Neural cell (in vitro differentiated cells): Measurements from ENCODE around the gene PHACTR1. TPM values are rescaled to one million over a fixed set of nuclear protein-coding genes. Genes with fewer than 3 reads are reported as not detected.

Source experiments
- H2AFZ ChIP-seq: fragments of 200-600, 300-800 bp; sonication (generic), shearing (Covaris generic); 2 replicates; pipeline ENCODE4 v1.6.0; 2014; ENCODE audit warnings: low read depth, mild to moderate bottlenecking, antibody characterized with exemption, low read length, moderate library complexity
- H3F3A ChIP-seq: fragments of 200-600 bp; shearing (Covaris generic); 2 replicates; pipeline ENCODE4 v1.6.1; 2016; ENCODE audit warnings: mild to moderate bottlenecking, moderate library complexity, mixed read lengths, antibody characterized with exemption, low read length; ENCODE audit not compliant: insufficient read depth, poor library complexity, severe bottlenecking
- H3K27ac ChIP-seq: fragments of 200-600, 300-800 bp; sonication (generic), shearing (Covaris generic); 2 replicates; pipeline ENCODE4 v1.5.1; 2014; ENCODE audit warnings: mild to moderate bottlenecking, low read length, moderate library complexity
- H3K27me3 ChIP-seq: fragments of 300-800, 200-600 bp; sonication (generic), shearing (Covaris generic); 2 replicates; pipeline ENCODE4 v1.6.0; 2014; ENCODE audit warnings: mild to moderate bottlenecking, low read depth, low read length, moderate library complexity; ENCODE audit not compliant: insufficient read depth
- H3K36me3 ChIP-seq: fragments of 300-800, 200-600 bp; sonication (generic), shearing (Covaris generic); 2 replicates; pipeline ENCODE4 v1.5.1; 2014; ENCODE audit warnings: mild to moderate bottlenecking, antibody characterized with exemption, low read length, moderate library complexity; ENCODE audit not compliant: insufficient read depth
- H3K4me2 ChIP-seq: fragments of 300-800, 200-600 bp; sonication (generic), shearing (Covaris generic); 2 replicates; pipeline ENCODE4 v1.6.0; 2014; ENCODE audit warnings: mild to moderate bottlenecking, low read length
- H3K4me3 ChIP-seq: fragments of 300-800, 200-600 bp; sonication (generic), shearing (Covaris generic); 2 replicates; pipeline ENCODE4 v1.5.1; 2014; ENCODE audit warnings: mild to moderate bottlenecking, low read length, moderate library complexity
- H3K79me2 ChIP-seq: fragments of 200-600 bp; shearing (Covaris generic); replicated peaks from 2 replicates; pipeline ENCODE4 v1.6.0; 2014; ENCODE audit warnings: mild to moderate bottlenecking, low read length, moderate library complexity; ENCODE audit not compliant: insufficient read depth
- H3K9ac ChIP-seq: fragments of 300-800, 200-600 bp; sonication (generic), shearing (Covaris generic); 2 replicates; pipeline ENCODE4 v1.6.1; 2016; ENCODE audit warnings: mild to moderate bottlenecking, low read length, mixed read lengths
- H3K9me2 ChIP-seq: fragments of 200-600 bp; shearing (Covaris generic); 2 replicates; pipeline ENCODE4 v1.6.1; 2016; ENCODE audit warnings: mild to moderate bottlenecking, low read length, mixed read lengths; ENCODE audit not compliant: insufficient read depth
- H3K9me3 ChIP-seq: fragments of 200-600, 300-800 bp; sonication (generic), shearing (Covaris generic); 2 replicates; pipeline ENCODE4 v1.6.1; 2016; ENCODE audit warnings: mild to moderate bottlenecking, mixed run types, low read length, moderate library complexity, mixed read lengths
- H4K20me1 ChIP-seq: fragments of 200-600 bp; shearing (Covaris generic); 2 replicates; pipeline ENCODE4 v1.6.1; 2016; ENCODE audit warnings: mild to moderate bottlenecking, mixed run types; ENCODE audit not compliant: insufficient read depth
- EP300 ChIP-seq: fragments of 450-650 bp; conservative IDR thresholded peaks from 2 replicates; pipeline ENCODE4 v1.6.1; 2014; ENCODE audit warnings: antibody characterized with exemption, mild to moderate bottlenecking, moderate library complexity; ENCODE audit not compliant: poor library complexity, severe bottlenecking
- EZH2 ChIP-seq: fragments of 200-600, 300-800 bp; shearing (Covaris generic), sonication (generic); IDR thresholded peaks from 2 replicates; pipeline ENCODE4 v1.6.1; 2014; ENCODE audit warnings: antibody characterized with exemption, low read length, borderline replicate concordance, mild to moderate bottlenecking; ENCODE audit not compliant: insufficient read depth, poor library complexity, severe bottlenecking
- MXI1 ChIP-seq: fragments of 450-650 bp; conservative IDR thresholded peaks from 2 replicates; pipeline ENCODE4 v1.6.1; 2014; ENCODE audit warnings: antibody characterized with exemption, mild to moderate bottlenecking; ENCODE audit not compliant: poor library complexity, severe bottlenecking
- POLR2AphosphoS5 ChIP-seq: IDR thresholded peaks from 2 replicates; pipeline ENCODE4 v1.6.1; 2012
- RAD21 ChIP-seq: fragments of 450-650 bp; conservative IDR thresholded peaks from 2 replicates; pipeline ENCODE4 v1.6.1; 2014; ENCODE audit warnings: antibody characterized with exemption, mild to moderate bottlenecking, moderate library complexity
- SMC3 ChIP-seq: fragments of 450-650 bp; conservative IDR thresholded peaks from 2 replicates; pipeline ENCODE4 v1.6.1; 2014; ENCODE audit warnings: antibody characterized with exemption, mild to moderate bottlenecking, moderate library complexity; ENCODE audit not compliant: poor library complexity
- TAF1 ChIP-seq: IDR thresholded peaks from 2 replicates; pipeline ENCODE4 v1.6.1; 2012; ENCODE audit warnings: low read depth
- polyA plus RNA-seq: library from polyadenylated mRNA; depleted of rRNA; stranded (reverse); fragments of >200 nt; gene quantifications from 2 replicates; pipeline ENCODE4 v1.2.3, GENCODE V29; 2014
- TF ChIP-seq, protein P1 (sequence below): fragments of 450-650 bp; IDR thresholded peaks from 2 replicates; pipeline ENCODE4 v1.5.1; 2014; ENCODE audit warnings: antibody characterized with exemption, mild to moderate bottlenecking, moderate library complexity; ENCODE audit not compliant: poor library complexity, severe bottlenecking
- TF ChIP-seq, protein P2 (sequence below): IDR thresholded peaks from 2 replicates; pipeline ENCODE4 v1.6.1; 2012; ENCODE audit warnings: borderline replicate concordance

Gene PHACTR1
- polyA plus RNA-seq, 1 donor from 2014 or later, result 7.8 TPM

DNA sequence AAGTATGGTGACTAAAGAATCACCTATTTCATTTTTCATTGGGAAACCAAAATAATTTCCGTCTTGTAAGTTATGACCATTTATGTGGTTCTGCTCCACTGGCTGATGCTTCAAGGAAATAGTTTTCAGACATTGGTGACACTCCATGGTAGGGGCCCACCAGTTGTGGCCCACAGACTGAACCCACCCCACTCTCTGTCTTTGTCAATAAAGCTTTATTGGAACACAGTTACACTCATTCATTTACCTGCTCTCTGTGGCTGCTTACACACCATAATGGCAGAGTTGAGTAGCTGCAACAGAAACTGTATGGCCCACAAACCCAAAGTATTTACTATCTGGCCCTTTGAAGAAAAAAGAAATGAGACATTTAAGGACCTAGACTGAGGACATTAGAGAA is 533.2 kb downstream of the PHACTR1 start:
- H3K36me3 ChIP-seq, result no peaks in the 10 kb centered on the region
- H3F3A ChIP-seq, result no peaks in the 10 kb centered on the region
- H3K9me3 ChIP-seq, result no peaks in the 10 kb centered on the region
- no peak overlapping the region for H3K4me2 ChIP-seq
- H3K9ac ChIP-seq, result no peak overlapping the region
- no peaks in the 10 kb centered on the region for H4K20me1 ChIP-seq
- H3K27me3 ChIP-seq, result no peaks in the 10 kb centered on the region
- H3K27ac ChIP-seq, result no peak overlapping the region
- no peak overlapping the region for H2AFZ ChIP-seq
- H3K4me3 ChIP-seq, result no peak overlapping the region
- no peak for TF ChIP-seq POLR2AphosphoS5
- TF ChIP-seq TAF1, result no peak
- TF ChIP-seq EZH2, result no peak
- TF ChIP-seq, protein P1, sequence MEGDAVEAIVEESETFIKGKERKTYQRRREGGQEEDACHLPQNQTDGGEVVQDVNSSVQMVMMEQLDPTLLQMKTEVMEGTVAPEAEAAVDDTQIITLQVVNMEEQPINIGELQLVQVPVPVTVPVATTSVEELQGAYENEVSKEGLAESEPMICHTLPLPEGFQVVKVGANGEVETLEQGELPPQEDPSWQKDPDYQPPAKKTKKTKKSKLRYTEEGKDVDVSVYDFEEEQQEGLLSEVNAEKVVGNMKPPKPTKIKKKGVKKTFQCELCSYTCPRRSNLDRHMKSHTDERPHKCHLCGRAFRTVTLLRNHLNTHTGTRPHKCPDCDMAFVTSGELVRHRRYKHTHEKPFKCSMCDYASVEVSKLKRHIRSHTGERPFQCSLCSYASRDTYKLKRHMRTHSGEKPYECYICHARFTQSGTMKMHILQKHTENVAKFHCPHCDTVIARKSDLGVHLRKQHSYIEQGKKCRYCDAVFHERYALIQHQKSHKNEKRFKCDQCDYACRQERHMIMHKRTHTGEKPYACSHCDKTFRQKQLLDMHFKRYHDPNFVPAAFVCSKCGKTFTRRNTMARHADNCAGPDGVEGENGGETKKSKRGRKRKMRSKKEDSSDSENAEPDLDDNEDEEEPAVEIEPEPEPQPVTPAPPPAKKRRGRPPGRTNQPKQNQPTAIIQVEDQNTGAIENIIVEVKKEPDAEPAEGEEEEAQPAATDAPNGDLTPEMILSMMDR, result no peak
- no peak for TF ChIP-seq MXI1
- TF ChIP-seq RAD21, result no peak
- no peak for TF ChIP-seq SMC3
- TF ChIP-seq, protein P2, sequence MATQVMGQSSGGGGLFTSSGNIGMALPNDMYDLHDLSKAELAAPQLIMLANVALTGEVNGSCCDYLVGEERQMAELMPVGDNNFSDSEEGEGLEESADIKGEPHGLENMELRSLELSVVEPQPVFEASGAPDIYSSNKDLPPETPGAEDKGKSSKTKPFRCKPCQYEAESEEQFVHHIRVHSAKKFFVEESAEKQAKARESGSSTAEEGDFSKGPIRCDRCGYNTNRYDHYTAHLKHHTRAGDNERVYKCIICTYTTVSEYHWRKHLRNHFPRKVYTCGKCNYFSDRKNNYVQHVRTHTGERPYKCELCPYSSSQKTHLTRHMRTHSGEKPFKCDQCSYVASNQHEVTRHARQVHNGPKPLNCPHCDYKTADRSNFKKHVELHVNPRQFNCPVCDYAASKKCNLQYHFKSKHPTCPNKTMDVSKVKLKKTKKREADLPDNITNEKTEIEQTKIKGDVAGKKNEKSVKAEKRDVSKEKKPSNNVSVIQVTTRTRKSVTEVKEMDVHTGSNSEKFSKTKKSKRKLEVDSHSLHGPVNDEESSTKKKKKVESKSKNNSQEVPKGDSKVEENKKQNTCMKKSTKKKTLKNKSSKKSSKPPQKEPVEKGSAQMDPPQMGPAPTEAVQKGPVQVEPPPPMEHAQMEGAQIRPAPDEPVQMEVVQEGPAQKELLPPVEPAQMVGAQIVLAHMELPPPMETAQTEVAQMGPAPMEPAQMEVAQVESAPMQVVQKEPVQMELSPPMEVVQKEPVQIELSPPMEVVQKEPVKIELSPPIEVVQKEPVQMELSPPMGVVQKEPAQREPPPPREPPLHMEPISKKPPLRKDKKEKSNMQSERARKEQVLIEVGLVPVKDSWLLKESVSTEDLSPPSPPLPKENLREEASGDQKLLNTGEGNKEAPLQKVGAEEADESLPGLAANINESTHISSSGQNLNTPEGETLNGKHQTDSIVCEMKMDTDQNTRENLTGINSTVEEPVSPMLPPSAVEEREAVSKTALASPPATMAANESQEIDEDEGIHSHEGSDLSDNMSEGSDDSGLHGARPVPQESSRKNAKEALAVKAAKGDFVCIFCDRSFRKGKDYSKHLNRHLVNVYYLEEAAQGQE, result no peak
- TF ChIP-seq EP300, result no peak
- no peaks in the 10 kb centered on the region for H3K9me2 ChIP-seq
- H3K79me2 ChIP-seq, result no peaks in the 10 kb centered on the region

DNA sequence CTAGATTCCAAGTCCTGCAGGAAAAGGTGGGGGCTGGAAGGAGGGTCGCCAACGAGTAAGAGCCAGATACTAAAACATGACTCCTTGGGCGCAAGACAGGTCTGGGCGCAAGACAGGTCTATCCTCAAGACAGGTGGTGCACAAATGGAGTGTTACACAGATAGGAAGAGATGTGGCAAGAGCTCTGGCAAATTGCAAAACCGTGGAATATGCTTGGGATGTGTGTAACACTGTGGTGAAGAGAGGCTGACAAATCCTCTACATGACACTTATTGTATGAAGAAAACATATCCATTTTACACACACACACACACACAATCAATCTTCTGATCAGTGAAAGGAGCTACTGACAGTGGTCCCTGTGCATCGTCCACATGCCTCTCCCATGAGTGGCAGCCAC is 534.1 kb downstream of the PHACTR1 start:
- no peak overlapping the region for H3K9ac ChIP-seq
- no peaks in the 10 kb centered on the region for H3K36me3 ChIP-seq
- TF ChIP-seq EZH2, result no peak
- no peaks in the 10 kb centered on the region for H3K27me3 ChIP-seq
- no peaks in the 10 kb centered on the region for H3F3A ChIP-seq
- H3K4me2 ChIP-seq, result no peak overlapping the region
- no peaks in the 10 kb centered on the region for H3K9me2 ChIP-seq
- no peaks in the 10 kb centered on the region for H3K9me3 ChIP-seq
- no peak overlapping the region for H3K4me3 ChIP-seq
- H2AFZ ChIP-seq, result no peak overlapping the region
- H3K27ac ChIP-seq, result no peak overlapping the region
- H4K20me1 ChIP-seq, result no peaks in the 10 kb centered on the region
- no peaks in the 10 kb centered on the region for H3K79me2 ChIP-seq

DNA sequence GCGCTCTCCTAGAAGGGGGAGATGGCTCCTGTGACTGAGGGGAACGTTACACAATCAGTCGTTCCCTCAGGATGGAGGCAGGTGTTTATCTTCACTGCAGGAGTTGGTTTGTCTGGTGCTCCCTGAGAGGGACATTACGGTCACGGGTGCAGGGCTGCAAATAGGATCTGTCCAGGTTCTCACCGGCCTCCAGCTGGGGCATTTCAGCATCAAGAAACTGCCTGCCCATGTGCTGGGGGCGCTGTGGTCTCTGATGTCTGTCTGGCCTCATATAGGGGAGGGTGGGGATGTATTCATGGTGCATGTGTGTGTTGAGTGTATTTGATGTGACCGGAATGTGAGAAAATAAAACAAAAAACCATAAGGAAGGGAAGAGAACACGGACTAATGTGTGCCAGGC is 534.7 kb downstream of the PHACTR1 start:
- Histone ChIP-seq H3K9me2 (no peaks in the 10 kb centered on the region), H3K9me3 (no peaks in the 10 kb centered on the region), H3K9ac (no peak overlapping the region), H3K36me3 (no peaks in the 10 kb centered on the region), H2AFZ (no peak overlapping the region), H3K4me3 (no peak overlapping the region), H3K27ac (no peak overlapping the region), H4K20me1 (no peaks in the 10 kb centered on the region), H3K4me2 (no peak overlapping the region), H3K79me2 (no peaks in the 10 kb centered on the region), H3K27me3 (no peaks in the 10 kb centered on the region), H3F3A (no peaks in the 10 kb centered on the region)
- TF ChIP-seq SMC3 (no peak), RAD21 (no peak), EZH2 (no peak), MXI1 (no peak), TAF1 (no peak), EP300 (no peak)
- TF ChIP-seq, protein P2, result no peak
